GM18511 (cell line): ENCODE measurements around the gene INPP5A.

Experiments used
- ATAC-seq: cut with Tn5 transposase; IDR thresholded peaks from one replicate; pipeline ENCODE4 v1.9.1; 2021; ENCODE audit warnings: mild to moderate bottlenecking, moderate library complexity; ENCODE audit not compliant: unreplicated experiment

INPP5A gene

GRCh38 chr10:132640326-132641125 lies 102.9 kb downstream of the INPP5A start:
- ATAC-seq, result no peak

GRCh38 chr10:132641401-132641800 lies 103.8 kb downstream of the INPP5A start:
- ATAC-seq, result no peak

GRCh38 chr10:132641966-132642731 lies 104.6 kb downstream of the INPP5A start:
- no peak for ATAC-seq

GRCh38 chr10:132642732-132643008 lies 105.1 kb downstream of the INPP5A start:
- ATAC-seq, result no peak

- no peak for ATAC-seq
These were observed 106.3 kb downstream of the INPP5A start for GRCh38 chr10:132643709-132644526.

- no peak for ATAC-seq
These were observed 107.1 kb downstream of the INPP5A start for GRCh38 chr10:132644527-132645246.

GRCh38 chr10:132645247-132645530 lies 107.6 kb downstream of the INPP5A start:
- no peak for ATAC-seq

- ATAC-seq, result no peak
These were observed 108.2 kb downstream of the INPP5A start for GRCh38 chr10:132645630-132646442.

- ATAC-seq, result no peak
These were observed 109.0 kb downstream of the INPP5A start for GRCh38 chr10:132646443-132647097.

- ATAC-seq, result no peak
These were observed 109.8 kb downstream of the INPP5A start for GRCh38 chr10:132647424-132647823.

GRCh38 chr10:132648072-132648850 lies 110.7 kb downstream of the INPP5A start:
- no peak for ATAC-seq

GRCh38 chr10:132648851-132649528 lies 111.4 kb downstream of the INPP5A start:
- ATAC-seq, result no peak

- no peak for ATAC-seq
These were observed 112.2 kb downstream of the INPP5A start for GRCh38 chr10:132649651-132650360.

- no peak for ATAC-seq
These were observed 113.1 kb downstream of the INPP5A start for GRCh38 chr10:132650611-132651250.

GRCh38 chr10:132651511-132652029 lies 114.0 kb downstream of the INPP5A start:
- no peak for ATAC-seq

- no peak for ATAC-seq
These were observed 114.9 kb downstream of the INPP5A start for GRCh38 chr10:132652446-132652845.

- ATAC-seq, result no peak
These were observed 115.5 kb downstream of the INPP5A start for GRCh38 chr10:132652936-132653590.
